ENCODE results near the gene PRMT5.

PRMT5 gene

GRCh38 chr14:22872833-22873520, 56.2 kb downstream of the PRMT5 start:
- no peak for DNase-seq

GRCh38 chr14:22872033-22872832, 56.9 kb downstream of the PRMT5 start:
- peak; percentile 84 for DNase-seq

GRCh38 chr14:22871224-22872032, 57.7 kb downstream of the PRMT5 start, which contains the start of gene LRP10:
TSS of gene LRP10 (plus strand) at chr14:22871740. CDS start at chr14:22872304, 564 bp downstream.
- DNase-seq = peak; percentile 89

GRCh38 chr14:22870811-22871223, 58.4 kb downstream of the PRMT5 start:
- DNase-seq = no peak
